GM19438 (cell line): ENCODE data around the gene ST7.
A peak's percentile ranks its signal among the peaks of the same experiment; 100 is the strongest.
"Not testable (repeated sequence)": the region's sequence is repeated elsewhere in the genome, so short reads cannot be mapped to it uniquely, and the experiment has no call there.

Experiments
- ATAC-seq: cut with Tn5 transposase; IDR thresholded peaks from one replicate; pipeline ENCODE4 v1.9.1; 2021; ENCODE audit warnings: low read depth; ENCODE audit not compliant: unreplicated experiment

The ST7 gene

GRCh38 chr7:116953372-116953905 is at the start of gene ST7:
Gene ST7 (plus strand): TSS chr7:116953501. CDS start chr7:116953541, 40 bp downstream.
- ATAC-seq, result peak; percentile 34

GRCh38 chr7:116906391-116906790 is 46.9 kb upstream of the ST7 start:
- ATAC-seq, result no peak

GRCh38 chr7:116910383-116910782 is 42.9 kb upstream of the ST7 start:
- no peak for ATAC-seq

- no peak for ATAC-seq
These were observed 41.5 kb upstream of the ST7 start for GRCh38 chr7:116911801-116912200.

- ATAC-seq, result no peak
These were observed 40.9 kb upstream of the ST7 start for GRCh38 chr7:116912269-116912909.

- ATAC-seq, result no peak
These were observed 34.6 kb upstream of the ST7 start for GRCh38 chr7:116918704-116919103.

GRCh38 chr7:116920359-116920758 is 32.9 kb upstream of the ST7 start:
- ATAC-seq, result no peak

- ATAC-seq, result no peak
These were observed 30.8 kb upstream of the ST7 start for GRCh38 chr7:116922545-116922944.

- no peak for ATAC-seq
These were observed 28.6 kb upstream of the ST7 start for GRCh38 chr7:116924741-116925140.

GRCh38 chr7:116929021-116929420 is 24.3 kb upstream of the ST7 start:
- ATAC-seq, result no peak

- peak; percentile 81 for ATAC-seq
These were observed 23.1 kb upstream of the ST7 start for GRCh38 chr7:116929914-116930913.

GRCh38 chr7:116932566-116932965 is 20.7 kb upstream of the ST7 start:
- no peak for ATAC-seq

GRCh38 chr7:116933465-116933864 is 19.8 kb upstream of the ST7 start:
- ATAC-seq, result no peak

GRCh38 chr7:116934580-116934979 is 18.7 kb upstream of the ST7 start:
- ATAC-seq, result no peak

GRCh38 chr7:116936844-116937243 is 16.5 kb upstream of the ST7 start:
- ATAC-seq, result not testable (repeated sequence)

GRCh38 chr7:116938678-116939077 is 14.6 kb upstream of the ST7 start:
- no peak for ATAC-seq

GRCh38 chr7:116940689-116941370 is 12.5 kb upstream of the ST7 start:
- ATAC-seq, result no peak

- ATAC-seq, result no peak
These were observed 10.8 kb upstream of the ST7 start for GRCh38 chr7:116942504-116942903.

GRCh38 chr7:116948934-116949333 is 4.4 kb upstream of the ST7 start:
- no peak for ATAC-seq

GRCh38 chr7:116949941-116950801 is 3.1 kb upstream of the ST7 start:
- ATAC-seq, result no peak
